Epithelial cell of esophagus (primary cell): ENCODE measurements around the gene STUM.

Experiments used
- DNase-seq: peaks from one replicate; pipeline ENCODE4 v3.0.0; 2010; ENCODE audit warnings: low read depth
- H3K4me3 ChIP-seq: 2 replicates; pipeline ENCODE4 v1.5.1; 2011; ENCODE audit warnings: mild to moderate bottlenecking, low read length, control low read depth
- CTCF ChIP-seq: IDR thresholded peaks from 2 replicates; pipeline ENCODE4 v1.5.1; 2011; ENCODE audit warnings: low read depth, mild to moderate bottlenecking, low read length, control low read depth, inconsistent platforms; ENCODE audit not compliant: insufficient read depth; ENCODE audit errors: missing control alignments

The STUM gene

GRCh38 chr1:226631229-226632000 is 82.9 kb downstream of the STUM start:
- no peak for TF ChIP-seq CTCF
- H3K4me3 ChIP-seq = no peak overlapping the region
- no peak for DNase-seq

- no peak overlapping the region for H3K4me3 ChIP-seq
- DNase-seq = no peak
- TF ChIP-seq CTCF = no peak
Observed at GRCh38 chr1:226632169-226632879, 83.8 kb downstream of the STUM start.

- no peak overlapping the region for H3K4me3 ChIP-seq
- TF ChIP-seq CTCF = no peak
- no peak for DNase-seq
Observed at GRCh38 chr1:226632922-226633351, 84.4 kb downstream of the STUM start.

- H3K4me3 ChIP-seq = no peak overlapping the region
- DNase-seq = no peak
- TF ChIP-seq CTCF = no peak
Observed at GRCh38 chr1:226633541-226634165, 85.1 kb downstream of the STUM start.

- H3K4me3 ChIP-seq = no peak overlapping the region
- peak; percentile 69 for DNase-seq
- peak; percentile 84 for TF ChIP-seq CTCF
Observed at GRCh38 chr1:226634166-226634588, 85.6 kb downstream of the STUM start.

- DNase-seq = no peak
- TF ChIP-seq CTCF = no peak
- no peak overlapping the region for H3K4me3 ChIP-seq
Observed at GRCh38 chr1:226634611-226635246, 86.2 kb downstream of the STUM start.
